Astrocyte of the cerebellum (primary cell): ENCODE data around the gene ANXA11.

Experiments
- DNase-seq: peaks from one replicate; pipeline ENCODE4 v3.0.0-alpha.2; 2011; ENCODE audit warnings: low read depth
- H3K4me3 ChIP-seq: 2 replicates; pipeline ENCODE4 v1.5.1; 2011; ENCODE audit warnings: mild to moderate bottlenecking, low read depth, low read length, moderate library complexity
- CTCF ChIP-seq: IDR thresholded peaks from 2 replicates; pipeline ENCODE4 v1.5.1; 2012; ENCODE audit warnings: low read length, low read depth, moderate library complexity, mild to moderate bottlenecking; ENCODE audit errors: missing control alignments
- in situ Hi-C: cut with HindIII; loops from 2 replicates; pipeline ENCODE4 v1.10.0; 2017; ENCODE audit warnings: low sequenced_read_pairs

The ANXA11 gene

DNA sequence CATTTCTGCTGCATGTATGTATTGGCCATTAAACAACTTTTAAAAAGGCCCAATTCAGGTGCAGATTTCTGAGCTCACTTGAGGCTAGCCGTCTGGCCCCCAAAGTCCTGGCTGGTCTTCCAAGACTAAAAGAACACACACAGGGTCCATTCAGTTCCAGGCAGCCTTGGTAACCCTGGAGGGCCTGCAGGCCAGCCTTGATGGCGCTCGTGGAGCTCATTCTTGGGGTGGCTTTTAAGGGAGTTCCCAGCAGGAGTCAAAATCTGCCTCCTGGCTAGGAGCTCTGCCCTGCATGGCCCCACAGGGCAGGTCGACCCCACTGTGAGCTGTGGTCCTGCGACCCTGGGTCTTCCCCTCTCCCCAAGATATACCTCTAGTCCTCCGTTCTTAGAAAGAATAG, 28.8 kb downstream of the ANXA11 start:
- TF ChIP-seq CTCF: no peak
- DNase-seq: no peak
- H3K4me3 ChIP-seq: no peak overlapping the region
- in situ Hi-C loops: no loop called here

DNA sequence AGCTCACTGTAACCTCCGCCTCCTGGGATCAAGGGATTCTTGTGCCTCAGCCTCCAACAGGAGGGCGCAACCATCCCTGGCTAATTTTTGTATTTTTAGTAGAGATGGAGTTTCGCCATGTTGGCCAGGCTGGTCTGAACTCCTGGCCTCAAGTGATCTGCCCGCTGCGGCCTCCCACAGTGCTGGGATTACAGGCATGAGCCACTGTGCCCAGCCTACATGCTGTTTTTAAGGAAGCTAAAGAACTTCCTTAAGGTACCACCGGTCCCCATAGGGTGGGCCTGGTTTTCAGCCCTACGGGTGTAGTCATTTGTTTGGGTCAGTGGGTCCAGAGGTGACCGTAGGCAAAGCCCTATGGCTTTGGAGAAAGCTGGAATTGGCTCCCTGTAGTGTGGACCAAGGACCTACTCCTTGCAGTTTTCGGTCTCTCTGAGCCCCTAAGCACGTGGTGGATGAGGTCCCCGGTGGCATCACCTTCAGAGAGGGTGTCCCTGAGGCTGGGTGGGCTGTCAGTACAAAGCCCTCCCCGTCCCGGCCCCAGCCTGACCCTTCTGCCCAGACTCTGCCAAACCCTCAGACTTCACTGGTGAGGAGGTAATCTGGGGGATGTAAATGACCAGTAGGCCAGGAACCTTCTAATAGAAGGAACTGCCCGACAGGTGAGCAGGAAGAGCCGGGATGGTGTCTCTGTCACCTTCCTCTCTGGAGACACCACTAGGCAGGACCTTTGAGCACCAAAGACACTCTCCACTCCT, 30.5 kb downstream of the ANXA11 start:
- in situ Hi-C loops: no loop called here
- H3K4me3 ChIP-seq: no peak overlapping the region
- TF ChIP-seq CTCF: no peak
- no peak for DNase-seq

DNA sequence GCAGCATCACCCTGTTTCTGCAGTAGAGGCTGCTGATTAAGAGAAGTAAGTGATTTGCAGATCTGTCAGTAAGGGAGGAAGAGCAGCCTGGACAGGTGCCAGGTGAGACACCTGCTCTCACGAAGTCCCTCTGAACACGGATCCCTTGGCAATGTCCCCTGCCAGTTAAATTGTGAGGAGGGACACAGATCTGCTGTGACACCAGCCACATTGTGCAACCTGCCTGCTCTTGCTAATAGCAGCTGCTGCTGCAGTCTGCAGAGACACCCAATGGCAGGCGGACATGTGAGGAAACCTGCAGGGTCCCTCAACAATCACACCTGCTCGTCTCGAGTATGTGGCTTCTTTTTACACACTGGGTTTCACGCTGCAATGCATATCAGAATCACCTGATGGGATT, 31.9 kb downstream of the ANXA11 start:
- DNase-seq: no peak
- in situ Hi-C loops: no loop called here
- no peak overlapping the region for H3K4me3 ChIP-seq
- no peak for TF ChIP-seq CTCF

DNA sequence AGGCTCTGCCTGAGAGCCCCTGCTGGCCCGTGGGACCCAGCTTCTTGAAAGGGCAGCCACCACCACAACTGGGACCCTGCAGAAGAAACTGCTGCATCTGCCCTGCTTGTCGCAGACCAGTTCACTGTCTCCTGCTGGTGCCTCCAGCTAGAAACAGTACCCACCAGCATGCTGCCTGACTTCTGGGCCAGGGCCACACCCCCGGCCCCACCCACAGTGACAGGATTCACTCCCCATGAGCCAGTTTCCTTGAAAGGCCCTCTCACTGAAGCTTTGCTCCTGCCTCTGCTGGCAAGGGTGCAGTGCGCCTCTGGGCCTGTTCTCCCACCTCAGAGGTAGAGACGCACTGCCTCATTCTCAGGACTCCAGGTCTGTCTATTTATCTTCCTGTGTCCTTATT, 32.4 kb downstream of the ANXA11 start:
- in situ Hi-C loops: no loop called here
- no peak overlapping the region for H3K4me3 ChIP-seq
- TF ChIP-seq CTCF: no peak
- DNase-seq: no peak

- in situ Hi-C loops: no loop called here
- H3K4me3 ChIP-seq: no peak overlapping the region
- TF ChIP-seq CTCF: no peak
- no peak for DNase-seq
These were observed 34.1 kb downstream of the ANXA11 start for GRCh38 chr10:80171248-80171660.

- no peak overlapping the region for H3K4me3 ChIP-seq
- no peak for TF ChIP-seq CTCF
- in situ Hi-C loops: no loop called here
- no peak for DNase-seq
These were observed 34.7 kb downstream of the ANXA11 start for GRCh38 chr10:80170641-80171040.
